Ovary (tissue), 3 donors: ENCODE measurements around the gene PLEK2.

Experiments
- EP300 ChIP-seq: sonication (generic); formaldehyde crosslinking; IDR thresholded peaks from one replicate; pipeline ENCODE4 v1.6.1; 2017; ENCODE audit warnings: antibody characterized with exemption
- POLR2A ChIP-seq: fragments of 450-650 bp; IDR thresholded peaks from one replicate; pipeline ENCODE4 v1.6.1; 2017; ENCODE audit warnings: antibody characterized with exemption, mild to moderate bottlenecking, moderate library complexity
- TF ChIP-seq, protein P1 (sequence below), 3 donors: fragments of 450-650 bp in 2 of 3; fragments of 200-600 bp in 1 of 3; IDR thresholded peaks; one replicate each; pipeline versions ENCODE4 v1.5.1 to v1.8.0; 2016 to 2022; ENCODE audit warnings: antibody characterized with exemption in 3 of 3, mild to moderate bottlenecking in 1 of 3
- donor health status: DM: no; HTN: no; CAD: no.

DNA sequence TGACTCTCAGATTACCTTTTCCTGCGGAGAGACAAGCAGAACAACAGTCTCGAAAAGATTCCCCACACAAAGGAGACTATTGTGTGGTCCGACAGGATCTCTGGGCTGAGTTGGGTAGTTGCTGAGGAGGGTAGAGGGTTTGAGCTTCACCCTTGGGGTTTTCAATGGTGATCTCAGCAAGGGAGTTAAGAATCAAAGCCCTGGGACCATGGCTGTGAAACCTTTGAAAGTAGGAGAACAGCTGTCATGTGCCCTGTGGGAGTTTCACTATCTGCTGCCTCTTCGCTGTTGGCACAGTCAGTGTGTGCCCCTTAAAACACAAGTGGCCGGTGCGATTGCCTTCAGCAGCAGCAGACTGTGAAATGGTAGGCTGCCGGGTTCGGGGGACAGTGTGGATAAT lies 14.2 kb upstream of the PLEK2 start:
- TF ChIP-seq POLR2A (no peak), EP300 (no peak)
- TF ChIP-seq, protein P1, sequence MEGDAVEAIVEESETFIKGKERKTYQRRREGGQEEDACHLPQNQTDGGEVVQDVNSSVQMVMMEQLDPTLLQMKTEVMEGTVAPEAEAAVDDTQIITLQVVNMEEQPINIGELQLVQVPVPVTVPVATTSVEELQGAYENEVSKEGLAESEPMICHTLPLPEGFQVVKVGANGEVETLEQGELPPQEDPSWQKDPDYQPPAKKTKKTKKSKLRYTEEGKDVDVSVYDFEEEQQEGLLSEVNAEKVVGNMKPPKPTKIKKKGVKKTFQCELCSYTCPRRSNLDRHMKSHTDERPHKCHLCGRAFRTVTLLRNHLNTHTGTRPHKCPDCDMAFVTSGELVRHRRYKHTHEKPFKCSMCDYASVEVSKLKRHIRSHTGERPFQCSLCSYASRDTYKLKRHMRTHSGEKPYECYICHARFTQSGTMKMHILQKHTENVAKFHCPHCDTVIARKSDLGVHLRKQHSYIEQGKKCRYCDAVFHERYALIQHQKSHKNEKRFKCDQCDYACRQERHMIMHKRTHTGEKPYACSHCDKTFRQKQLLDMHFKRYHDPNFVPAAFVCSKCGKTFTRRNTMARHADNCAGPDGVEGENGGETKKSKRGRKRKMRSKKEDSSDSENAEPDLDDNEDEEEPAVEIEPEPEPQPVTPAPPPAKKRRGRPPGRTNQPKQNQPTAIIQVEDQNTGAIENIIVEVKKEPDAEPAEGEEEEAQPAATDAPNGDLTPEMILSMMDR (IDR thresholded peaks at IDR 0.05): no peak
